OCI-LY1 (cell line): ENCODE measurements around the gene EOGT.

Source experiments
- EZH2 ChIP-seq: fragments of 200-600 bp; sonication (generic), shearing (Covaris generic); IDR thresholded peaks from 2 replicates; pipeline ENCODE4 v1.8.0; 2017; ENCODE audit warnings: borderline replicate concordance, mixed run types, mild to moderate bottlenecking, antibody characterized with exemption, low read length, moderate library complexity, mixed read lengths
- TF ChIP-seq, protein P1 (sequence below): fragments of 200-600 bp; sonication (generic), shearing (Covaris generic); IDR thresholded peaks from 2 replicates; pipeline ENCODE4 v1.5.1; 2017; ENCODE audit warnings: mild to moderate bottlenecking, antibody characterized with exemption, low read length, moderate library complexity, mixed read lengths

DNA sequence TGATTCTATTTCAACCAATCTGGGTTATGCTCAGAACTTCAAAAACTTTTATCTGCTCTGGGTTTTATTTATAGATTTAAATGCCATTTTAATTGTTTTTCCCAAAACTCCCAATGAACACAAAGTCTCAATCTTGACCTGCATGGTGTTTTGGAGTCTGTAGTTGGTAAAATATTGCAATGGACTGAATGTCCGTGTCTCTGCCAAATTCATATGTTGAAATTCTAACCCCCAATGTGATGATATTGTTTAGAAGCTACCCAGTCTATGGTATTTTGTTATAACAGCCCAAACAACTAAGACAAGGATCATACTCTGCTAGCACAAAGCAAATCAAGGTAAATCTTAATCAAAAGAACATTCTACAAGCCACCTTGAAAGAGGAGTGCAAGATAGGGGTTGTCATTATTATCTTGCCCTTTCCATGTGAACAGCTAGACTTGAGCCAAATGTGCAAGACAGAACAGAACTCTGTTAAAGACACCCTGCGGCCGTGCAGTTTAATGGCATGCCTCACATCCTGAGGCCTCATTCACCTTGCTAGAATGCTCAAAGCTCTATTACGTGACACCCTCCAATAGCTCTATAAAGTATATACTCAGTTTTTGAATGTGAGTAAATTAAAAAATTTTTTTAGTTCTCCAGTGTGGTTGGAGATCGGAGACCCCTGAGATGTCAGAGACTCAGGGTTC lies 7.5 kb downstream of the EOGT start:
- TF ChIP-seq, protein P1, sequence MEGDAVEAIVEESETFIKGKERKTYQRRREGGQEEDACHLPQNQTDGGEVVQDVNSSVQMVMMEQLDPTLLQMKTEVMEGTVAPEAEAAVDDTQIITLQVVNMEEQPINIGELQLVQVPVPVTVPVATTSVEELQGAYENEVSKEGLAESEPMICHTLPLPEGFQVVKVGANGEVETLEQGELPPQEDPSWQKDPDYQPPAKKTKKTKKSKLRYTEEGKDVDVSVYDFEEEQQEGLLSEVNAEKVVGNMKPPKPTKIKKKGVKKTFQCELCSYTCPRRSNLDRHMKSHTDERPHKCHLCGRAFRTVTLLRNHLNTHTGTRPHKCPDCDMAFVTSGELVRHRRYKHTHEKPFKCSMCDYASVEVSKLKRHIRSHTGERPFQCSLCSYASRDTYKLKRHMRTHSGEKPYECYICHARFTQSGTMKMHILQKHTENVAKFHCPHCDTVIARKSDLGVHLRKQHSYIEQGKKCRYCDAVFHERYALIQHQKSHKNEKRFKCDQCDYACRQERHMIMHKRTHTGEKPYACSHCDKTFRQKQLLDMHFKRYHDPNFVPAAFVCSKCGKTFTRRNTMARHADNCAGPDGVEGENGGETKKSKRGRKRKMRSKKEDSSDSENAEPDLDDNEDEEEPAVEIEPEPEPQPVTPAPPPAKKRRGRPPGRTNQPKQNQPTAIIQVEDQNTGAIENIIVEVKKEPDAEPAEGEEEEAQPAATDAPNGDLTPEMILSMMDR: no peak
- TF ChIP-seq EZH2: no peak
